ES-I3 (cell line): ENCODE results near the gene PDX1.

ENCODE experiments used
- H3K36me3 ChIP-seq: 2 replicates; pipeline ENCODE4 v1.6.1; 2013; ENCODE audit warnings: mild to moderate bottlenecking, low read length, control low read depth, moderate library complexity; ENCODE audit not compliant: insufficient read depth
- H3K4me1 ChIP-seq: 2 replicates; pipeline ENCODE4 v1.6.1; 2013; ENCODE audit warnings: mild to moderate bottlenecking, control low read depth, low read length; ENCODE audit not compliant: insufficient read depth
- H3K9ac ChIP-seq: 2 replicates; pipeline ENCODE4 v1.6.1; 2013; ENCODE audit warnings: low read depth, mild to moderate bottlenecking, low read length, moderate library complexity
- H3K9me3 ChIP-seq: 2 replicates; pipeline ENCODE4 v1.6.1; 2013; ENCODE audit warnings: mild to moderate bottlenecking, low read length, moderate library complexity; ENCODE audit not compliant: control insufficient read depth, insufficient read depth

PDX1 gene

GRCh38 chr13:27968316-27969081 lies 48.7 kb downstream of the PDX1 start:
- Histone ChIP-seq H3K36me3 (no peaks in the 10 kb centered on the region), H3K9ac (peak overlapping the region; percentile 35; the same call in 1 of the 2 replicates), H3K9me3 (no peaks in the 10 kb centered on the region), H3K4me1 (peaks cover 19% of the 10 kb centered on the region; the same call in 1 of the 2 replicates)

- Histone ChIP-seq H3K4me1 (peaks cover 19% of the 10 kb centered on the region; the same call in 1 of the 2 replicates), H3K9me3 (no peaks in the 10 kb centered on the region), H3K9ac (peak within 1 kb of the TSS; percentile 35; the same call in 1 of the 2 replicates), H3K36me3 (no peaks in the 10 kb centered on the region)
These were observed 49.5 kb downstream of the PDX1 start, which contains the start of gene CDX2 for GRCh38 chr13:27969082-27969865. CDX2 (minus strand) TSS chr13:27969315; CDS start chr13:27969006, 309 bp downstream.

- Histone ChIP-seq H3K9ac (no peak overlapping the region), H3K9me3 (no peaks in the 10 kb centered on the region), H3K4me1 (peaks cover 19% of the 10 kb centered on the region; the same call in 1 of the 2 replicates), H3K36me3 (no peaks in the 10 kb centered on the region)
These were observed 50.0 kb downstream of the PDX1 start for GRCh38 chr13:27969866-27970229.

GRCh38 chr13:27970382-27971235 lies 50.8 kb downstream of the PDX1 start:
- Histone ChIP-seq H3K9ac (no peak overlapping the region), H3K36me3 (no peaks in the 10 kb centered on the region), H3K9me3 (no peaks in the 10 kb centered on the region), H3K4me1 (peaks cover 14% of the 10 kb centered on the region; the same call in 1 of the 2 replicates)

- peaks cover 12% of the 10 kb centered on the region; the same call in 1 of the 2 replicates for H3K4me1 ChIP-seq
- H3K9ac ChIP-seq: no peak overlapping the region
- no peaks in the 10 kb centered on the region for H3K9me3 ChIP-seq
- no peaks in the 10 kb centered on the region for H3K36me3 ChIP-seq
These were observed 51.4 kb downstream of the PDX1 start for GRCh38 chr13:27971236-27971645.

GRCh38 chr13:27971776-27972477 lies 52.1 kb downstream of the PDX1 start:
- Histone ChIP-seq H3K9ac (no peak overlapping the region), H3K9me3 (no peaks in the 10 kb centered on the region), H3K4me1 (peaks cover 12% of the 10 kb centered on the region; the same call in 1 of the 2 replicates), H3K36me3 (no peaks in the 10 kb centered on the region)

GRCh38 chr13:27972478-27972820 lies 52.6 kb downstream of the PDX1 start:
- no peaks in the 10 kb centered on the region for H3K36me3 ChIP-seq
- peaks cover 13% of the 10 kb centered on the region; the same call in 1 of the 2 replicates for H3K4me1 ChIP-seq
- no peaks in the 10 kb centered on the region for H3K9me3 ChIP-seq
- no peak overlapping the region for H3K9ac ChIP-seq

GRCh38 chr13:27973291-27973690 lies 53.5 kb downstream of the PDX1 start:
- Histone ChIP-seq H3K4me1 (peaks cover 16% of the 10 kb centered on the region; the same call in 1 of the 2 replicates), H3K9ac (no peak overlapping the region), H3K36me3 (no peaks in the 10 kb centered on the region), H3K9me3 (no peaks in the 10 kb centered on the region)

GRCh38 chr13:27973961-27974662 lies 54.3 kb downstream of the PDX1 start:
- peaks cover 19% of the 10 kb centered on the region for H3K4me1 ChIP-seq
- no peaks in the 10 kb centered on the region for H3K9me3 ChIP-seq
- no peak overlapping the region for H3K9ac ChIP-seq
- no peaks in the 10 kb centered on the region for H3K36me3 ChIP-seq
